Measurements from ENCODE around the gene MCAM. TPM values are rescaled to one million over a fixed set of nuclear protein-coding genes. Genes with fewer than 3 reads are reported as not detected.
A peak's percentile ranks its signal among the peaks of the same experiment; 100 is the strongest.

Gene MCAM
- total RNA-seq, 1 donor from 2014 or later = 1,105 TPM

- no peak for DNase-seq (ENCODE audit: low read depth)
- no peak overlapping the region for H3K4me3 ChIP-seq (ENCODE audit: low read depth, low read length)
- no peak for TF ChIP-seq CTCF (conservative IDR thresholded peaks at IDR 0.05; ENCODE audit: low read depth, low read length)
These were observed 2.8 kb upstream of the MCAM start for GRCh38 chr11:119319700-119320239.

DNA sequence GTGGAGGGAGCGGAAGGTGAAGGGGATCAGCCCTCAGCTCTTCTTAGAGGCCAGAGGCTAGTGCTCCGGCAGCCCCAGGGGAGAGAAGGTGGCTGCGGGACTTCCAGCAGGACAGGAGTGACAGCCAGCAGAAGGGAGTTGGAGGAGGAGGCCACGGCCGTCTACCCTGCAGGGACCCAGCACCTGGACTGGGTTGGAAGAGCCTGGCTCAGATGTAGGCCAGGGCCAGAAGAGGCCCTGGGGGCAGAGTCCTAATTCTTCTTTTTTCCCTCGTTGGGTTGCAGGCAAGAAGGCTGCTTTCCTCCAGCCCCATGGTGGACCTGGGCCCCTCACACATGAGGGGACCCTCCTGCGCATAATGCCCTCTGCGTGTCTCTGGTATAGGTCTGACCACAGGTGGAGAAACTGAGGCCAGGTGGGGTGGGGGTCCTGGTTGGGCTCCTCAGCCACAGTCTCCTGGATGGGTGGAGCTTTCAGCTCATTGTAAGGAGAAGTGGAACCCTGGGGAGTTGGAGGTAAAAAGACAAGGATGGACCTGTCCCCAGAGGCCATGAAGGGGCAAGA lies 2.3 kb upstream of the MCAM start:
- no peak for DNase-seq (ENCODE audit: low read depth)
- no peak for TF ChIP-seq CTCF (conservative IDR thresholded peaks at IDR 0.05; ENCODE audit: low read depth, low read length)
- H3K4me3 ChIP-seq (ENCODE audit: low read depth, low read length) = no peak overlapping the region

DNA sequence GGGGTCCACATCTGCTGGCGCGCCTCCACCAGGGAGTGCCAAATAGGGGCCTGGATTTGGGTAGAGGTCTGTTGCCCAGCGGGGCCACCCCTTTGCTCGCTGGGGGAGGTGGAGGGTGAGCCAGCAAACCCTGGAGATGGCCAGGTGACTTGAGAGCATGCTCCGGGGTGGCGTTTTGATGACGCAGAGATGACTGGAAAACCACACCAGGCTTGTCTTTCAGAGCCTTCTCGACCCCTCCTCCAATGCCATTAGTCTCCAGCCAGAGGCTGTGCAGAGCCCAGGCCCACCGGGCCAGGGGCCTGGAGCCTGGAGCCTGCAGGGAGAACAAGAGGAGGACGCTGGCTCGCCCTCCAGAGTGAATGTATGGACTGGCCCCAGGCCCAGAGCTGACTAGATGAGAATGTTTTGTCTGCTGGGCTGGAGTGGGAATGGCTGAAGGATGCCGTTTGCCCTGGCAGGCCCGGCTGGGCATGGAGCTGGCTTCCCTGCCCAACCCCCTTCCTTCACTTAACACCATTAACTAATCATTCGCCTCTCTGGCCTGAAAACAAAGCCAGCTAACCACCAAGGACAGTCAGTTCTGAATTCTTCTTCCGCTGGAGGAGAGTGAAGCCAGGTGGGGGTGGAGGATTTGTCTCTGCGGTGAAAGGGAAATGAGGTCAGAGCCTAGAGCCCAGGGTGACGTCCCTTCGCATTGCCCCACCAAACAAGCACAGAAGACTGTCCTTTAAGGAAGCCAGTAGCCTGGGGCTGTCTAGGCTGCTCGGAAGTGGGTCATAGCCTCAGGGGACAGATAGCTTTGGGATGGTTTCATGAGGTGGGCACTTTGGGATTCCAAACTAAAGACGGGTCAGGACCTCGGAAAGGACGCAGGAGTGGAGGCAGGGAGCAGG lies 1.6 kb upstream of the MCAM start:
- DNase-seq (ENCODE audit: low read depth) = peak; percentile 62
- no peak for TF ChIP-seq CTCF (conservative IDR thresholded peaks at IDR 0.05; ENCODE audit: low read depth, low read length)
- H3K4me3 ChIP-seq (ENCODE audit: low read depth, low read length) = no peak overlapping the region

- no peak for DNase-seq (ENCODE audit: low read depth)
- TF ChIP-seq CTCF (conservative IDR thresholded peaks at IDR 0.05; ENCODE audit: low read depth, low read length) = no peak
- peak overlapping the region; percentile 76 for H3K4me3 ChIP-seq (ENCODE audit: low read depth, low read length)
These were observed 786 bp upstream of the MCAM start for GRCh38 chr11:119317592-119318239.

GRCh38 chr11:119316016-119316728 lies 758 bp downstream of the MCAM start:
- peak overlapping the region; percentile 76 for H3K4me3 ChIP-seq (ENCODE audit: low read depth, low read length)
- no peak for DNase-seq (ENCODE audit: low read depth)
- no peak for TF ChIP-seq CTCF (conservative IDR thresholded peaks at IDR 0.05; ENCODE audit: low read depth, low read length)

GRCh38 chr11:119315131-119316015 lies 1.6 kb downstream of the MCAM start:
- peak overlapping the region; percentile 76 for H3K4me3 ChIP-seq (ENCODE audit: low read depth, low read length)
- TF ChIP-seq CTCF (conservative IDR thresholded peaks at IDR 0.05; ENCODE audit: low read depth, low read length) = peak; percentile 35
- no peak for DNase-seq (ENCODE audit: low read depth)

All from epithelial cell of proximal tubule (primary cell).